ENCODE results near the gene PTCRA. TPM values are rescaled to one million over a fixed set of nuclear protein-coding genes. Genes with fewer than 3 reads are reported as not detected.

Gene PTCRA
- total and polyA plus RNA-seq, 2 donors: 13.4 to 145 TPM

DNA sequence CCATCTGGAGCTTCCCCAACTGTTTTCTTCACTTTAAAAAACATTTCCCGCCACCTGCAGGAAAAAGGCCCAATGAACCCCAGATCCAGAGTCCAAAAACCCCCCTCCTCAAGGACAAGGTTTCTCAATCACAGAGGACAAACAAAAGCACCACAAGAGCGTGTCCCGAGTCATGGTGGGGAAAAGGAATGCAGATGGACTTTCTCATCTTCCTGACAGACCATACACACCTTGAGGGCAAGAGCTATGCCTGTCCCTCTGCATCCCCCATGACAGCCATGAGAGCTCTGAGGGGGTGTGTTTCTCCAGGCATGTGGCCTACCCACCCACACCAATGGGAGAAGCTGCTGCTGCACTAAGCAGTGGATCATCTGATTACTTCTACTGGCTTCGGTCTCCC, 54.1 kb downstream of the PTCRA start:
- H3K4me1 ChIP-seq (ENCODE audit: control insufficient read depth in 2 of 2, insufficient read depth in 2 of 2, low read length in 2 of 2): peaks cover 0 to 3% of the 10 kb centered on the region in 2 donors
- DNase-seq (ENCODE audit: low read depth in 6 of 9, low spot score in 9 of 9): no peak
- 96% methylated on average over 4 of the region's 4 CpGs for WGBS
- H3K27me3 ChIP-seq (ENCODE audit: control insufficient read depth in 2 of 2, insufficient read depth in 1 of 2, low read length in 1 of 2): no peaks in the 10 kb centered on the region
- peaks cover 0 to 2% of the 10 kb centered on the region in 2 donors for H3K9me3 ChIP-seq (ENCODE audit: control insufficient read depth in 2 of 2, insufficient read depth in 1 of 2, low read length in 1 of 2)
- H3K27ac ChIP-seq (ENCODE audit: low read depth in 1 of 2, low read length in 1 of 2): no peak overlapping the region
- H3K36me3 ChIP-seq (ENCODE audit: control insufficient read depth in 2 of 2, insufficient read depth in 2 of 2, low read length in 1 of 2): peaks cover 46 to 84% of the 10 kb centered on the region in 2 donors
- no peak overlapping the region for H3K4me3 ChIP-seq (ENCODE audit: low read length in 2 of 2)

DNA sequence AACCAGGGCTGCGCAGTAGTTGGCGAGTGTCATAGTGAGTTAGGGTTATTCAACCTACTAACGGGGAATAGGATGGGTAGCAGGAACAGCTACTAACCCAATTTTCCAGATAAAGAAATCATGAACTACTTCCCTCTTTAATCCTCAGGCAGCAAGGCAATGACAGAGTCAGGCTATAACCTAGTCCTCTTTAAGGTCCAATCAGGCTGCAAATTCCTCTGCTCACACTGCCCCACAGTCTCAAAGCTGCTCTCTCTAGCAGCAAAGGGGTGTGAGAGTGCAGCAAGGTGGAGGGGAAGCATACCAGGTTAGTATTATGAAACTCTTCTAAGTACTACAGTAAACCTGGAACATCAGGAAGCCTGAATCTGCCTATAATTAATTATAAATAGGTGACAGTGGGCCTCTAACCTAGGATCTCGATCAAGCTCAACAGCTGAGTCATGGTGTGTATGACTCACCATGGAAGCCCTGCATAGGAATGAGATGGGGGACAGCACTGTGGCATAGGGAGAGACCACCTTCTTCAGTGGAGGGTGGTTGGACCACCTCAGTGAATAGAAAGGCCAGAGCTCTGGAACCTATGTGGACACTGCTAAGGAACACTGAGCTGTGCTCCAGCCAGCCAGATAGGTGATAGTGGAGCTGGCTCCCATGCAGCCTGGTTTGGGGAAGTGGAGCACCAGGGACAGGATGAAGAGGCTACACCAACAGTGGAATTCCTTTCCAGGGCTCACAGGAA, 55.2 kb downstream of the PTCRA start:
- Histone ChIP-seq H3K4me3 (ENCODE audit: low read length in 2 of 2) (no peak overlapping the region), H3K4me1 (ENCODE audit: control insufficient read depth in 2 of 2, insufficient read depth in 2 of 2, low read length in 2 of 2) (peaks cover 0 to 5% of the 10 kb centered on the region in 2 donors), H3K9me3 (ENCODE audit: control insufficient read depth in 2 of 2, insufficient read depth in 1 of 2, low read length in 1 of 2) (peaks cover 0 to 2% of the 10 kb centered on the region in 2 donors), H3K27ac (ENCODE audit: low read depth in 1 of 2, low read length in 1 of 2) (no peak overlapping the region), H3K27me3 (ENCODE audit: control insufficient read depth in 2 of 2, insufficient read depth in 1 of 2, low read length in 1 of 2) (no peaks in the 10 kb centered on the region), H3K36me3 (ENCODE audit: control insufficient read depth in 2 of 2, insufficient read depth in 2 of 2, low read length in 1 of 2) (peaks cover 35 to 77% of the 10 kb centered on the region in 2 donors)
- DNase-seq (ENCODE audit: low read depth in 6 of 9, low spot score in 9 of 9): no peak
- WGBS: 87% methylated on average over 4 of the region's 4 CpGs

DNA sequence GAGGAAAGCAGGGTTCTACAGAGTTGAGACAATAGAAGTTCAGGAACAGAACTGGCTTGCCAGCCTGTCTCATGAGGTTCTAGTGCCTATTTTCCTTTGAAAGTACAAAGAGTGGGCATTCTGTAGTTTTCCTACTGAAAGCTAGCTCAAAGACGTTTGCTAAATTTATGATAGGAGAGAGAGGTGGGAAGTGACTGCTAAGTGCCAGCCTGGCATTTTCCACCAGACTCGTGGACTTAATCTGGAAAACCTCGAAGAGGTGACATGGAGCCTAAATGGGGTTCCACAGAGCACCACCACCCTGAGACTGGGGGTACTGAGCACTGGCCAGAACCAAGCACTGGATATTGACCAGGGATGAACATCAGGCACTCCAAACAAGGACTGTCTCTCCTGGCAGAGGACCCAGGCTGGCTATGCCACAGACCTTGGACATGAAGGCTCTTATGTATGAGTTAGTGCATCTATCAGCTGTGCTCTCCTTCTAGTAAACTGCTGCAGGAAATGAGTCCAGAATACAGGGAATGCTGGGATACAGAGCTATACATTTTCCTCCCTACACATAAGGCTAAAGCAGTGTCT, 56.0 kb downstream of the PTCRA start:
- no peak overlapping the region for H3K27ac ChIP-seq (ENCODE audit: low read depth in 1 of 2, low read length in 1 of 2)
- H3K9me3 ChIP-seq (ENCODE audit: control insufficient read depth in 2 of 2, insufficient read depth in 1 of 2, low read length in 1 of 2): peaks cover 0 to 2% of the 10 kb centered on the region in 2 donors
- peaks cover 27 to 70% of the 10 kb centered on the region in 2 donors for H3K36me3 ChIP-seq (ENCODE audit: control insufficient read depth in 2 of 2, insufficient read depth in 2 of 2, low read length in 1 of 2)
- WGBS: 93% methylated on average over 3 of the region's 3 CpGs
- H3K4me3 ChIP-seq (ENCODE audit: low read length in 2 of 2): no peak overlapping the region
- peaks cover 0 to 5% of the 10 kb centered on the region in 2 donors for H3K4me1 ChIP-seq (ENCODE audit: control insufficient read depth in 2 of 2, insufficient read depth in 2 of 2, low read length in 2 of 2)
- no peaks in the 10 kb centered on the region for H3K27me3 ChIP-seq (ENCODE audit: control insufficient read depth in 2 of 2, insufficient read depth in 1 of 2, low read length in 1 of 2)
- no peak for DNase-seq (ENCODE audit: low read depth in 6 of 9, low spot score in 9 of 9)

DNA sequence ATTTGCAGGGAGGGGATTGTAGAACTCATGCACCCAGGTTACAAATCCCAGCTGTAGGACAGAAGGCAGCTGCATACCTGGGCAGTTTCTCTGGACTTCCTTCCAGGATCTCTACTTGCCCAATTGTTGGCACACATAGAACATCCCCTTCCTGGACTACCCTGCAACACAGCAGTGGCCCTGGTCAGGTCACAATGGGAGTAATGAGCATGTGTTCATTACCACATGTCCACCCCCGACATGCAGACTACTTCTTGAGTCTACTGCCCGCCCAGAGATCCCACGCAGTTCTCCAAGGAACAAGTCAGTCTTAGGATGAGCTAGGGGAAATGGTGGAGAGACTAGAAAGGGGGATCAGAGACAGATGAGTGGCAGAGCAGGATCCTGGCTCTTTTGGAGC, 58.1 kb downstream of the PTCRA start:
- no peak overlapping the region for H3K27ac ChIP-seq (ENCODE audit: low read depth in 1 of 2, low read length in 1 of 2)
- H3K36me3 ChIP-seq (ENCODE audit: control insufficient read depth in 2 of 2, insufficient read depth in 2 of 2, low read length in 1 of 2): peaks cover 12 to 53% of the 10 kb centered on the region in 2 donors
- H3K27me3 ChIP-seq (ENCODE audit: control insufficient read depth in 2 of 2, insufficient read depth in 1 of 2, low read length in 1 of 2): no peaks in the 10 kb centered on the region
- peaks cover 3 to 20% of the 10 kb centered on the region in 2 donors for H3K4me1 ChIP-seq (ENCODE audit: control insufficient read depth in 2 of 2, insufficient read depth in 2 of 2, low read length in 2 of 2)
- DNase-seq (ENCODE audit: low read depth in 6 of 9, low spot score in 9 of 9): no peak
- WGBS: 99% methylated on average over 3 of the region's 3 CpGs
- no peak overlapping the region for H3K4me3 ChIP-seq (ENCODE audit: low read length in 2 of 2)
- H3K9me3 ChIP-seq (ENCODE audit: control insufficient read depth in 2 of 2, insufficient read depth in 1 of 2, low read length in 1 of 2): peaks cover 0 to 2% of the 10 kb centered on the region in 2 donors

DNA sequence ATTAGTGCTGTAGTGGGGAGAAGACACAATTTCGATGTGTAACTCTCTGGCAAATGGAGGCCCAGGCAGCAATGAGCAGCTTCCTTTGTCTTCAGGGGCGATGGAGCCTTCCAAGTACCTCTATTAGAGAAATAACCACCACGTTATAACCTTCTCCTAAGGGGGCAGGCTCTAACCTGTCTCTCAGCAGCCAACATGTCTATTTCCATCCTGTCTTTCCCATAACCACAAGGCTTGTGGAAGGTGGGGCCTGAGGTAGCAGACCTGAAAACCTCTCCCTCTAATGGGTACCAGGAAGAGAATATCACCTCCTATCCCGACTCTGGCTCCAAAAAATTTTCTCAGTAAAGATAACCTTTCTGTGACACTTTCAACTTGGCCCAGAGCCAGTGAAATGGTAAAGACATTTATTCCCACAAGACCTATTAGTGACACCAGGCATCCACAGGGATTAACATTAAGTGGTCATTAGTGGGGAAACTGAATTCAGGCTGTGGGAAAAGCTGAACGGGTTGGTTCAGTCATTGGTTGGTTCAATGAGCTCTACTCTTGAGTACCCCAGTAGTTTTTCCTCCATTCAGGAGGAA, 59.2 kb downstream of the PTCRA start:
- no peak for DNase-seq (ENCODE audit: low read depth in 6 of 9, low spot score in 9 of 9)
- Histone ChIP-seq H3K27ac (ENCODE audit: low read depth in 1 of 2, low read length in 1 of 2) (no peak overlapping the region), H3K4me1 (ENCODE audit: control insufficient read depth in 2 of 2, insufficient read depth in 2 of 2, low read length in 2 of 2) (peaks cover 8 to 28% of the 10 kb centered on the region in 2 donors), H3K9me3 (ENCODE audit: control insufficient read depth in 2 of 2, insufficient read depth in 1 of 2, low read length in 1 of 2) (no peaks in the 10 kb centered on the region), H3K27me3 (ENCODE audit: control insufficient read depth in 2 of 2, insufficient read depth in 1 of 2, low read length in 1 of 2) (no peaks in the 10 kb centered on the region), H3K36me3 (ENCODE audit: control insufficient read depth in 2 of 2, insufficient read depth in 2 of 2, low read length in 1 of 2) (peaks cover 5 to 42% of the 10 kb centered on the region in 2 donors), H3K4me3 (ENCODE audit: low read length in 2 of 2) (no peak overlapping the region)
- WGBS: 95% methylated on average over 5 of the region's 5 CpGs

Other genes starting within 250 kb of the PTCRA start
- gene PRPH2, start 193.5 kb upstream of the PTCRA start, total RNA-seq: 0.57 TPM
- gene PRPH2, start 193.5 kb upstream of the PTCRA start, polyA plus RNA-seq: 0.39 TPM
- 31.2 TPM for gene TBCC, start 169.9 kb upstream of the PTCRA start, total RNA-seq
- gene TBCC, start 169.9 kb upstream of the PTCRA start, polyA plus RNA-seq: 64.5 TPM
- gene BICRAL, start 134.0 kb upstream of the PTCRA start, total RNA-seq: 6.4 TPM
- 6.7 TPM for gene BICRAL, start 134.0 kb upstream of the PTCRA start, polyA plus RNA-seq
- 77.1 TPM for gene RPL7L1, start 36.4 kb upstream of the PTCRA start, total RNA-seq
- gene RPL7L1, start 36.4 kb upstream of the PTCRA start, polyA plus RNA-seq: 59.5 TPM
- 62.6 TPM for gene CNPY3, start 13.4 kb downstream of the PTCRA start, total RNA-seq
- gene CNPY3, start 13.4 kb downstream of the PTCRA start, polyA plus RNA-seq: 59.3 TPM
- gene GNMT, start 44.7 kb downstream of the PTCRA start, total RNA-seq: 3.0 TPM
- gene GNMT, start 44.7 kb downstream of the PTCRA start, polyA plus RNA-seq: 2.6 TPM
- 14.6 TPM for gene PEX6, start 63.1 kb downstream of the PTCRA start, total RNA-seq
- 16.6 TPM for gene PEX6, start 63.1 kb downstream of the PTCRA start, polyA plus RNA-seq
- 45.8 TPM for gene PPP2R5D, start 68.5 kb downstream of the PTCRA start, total RNA-seq
- 25.0 TPM for gene PPP2R5D, start 68.5 kb downstream of the PTCRA start, polyA plus RNA-seq
- gene MEA1, start 97.9 kb downstream of the PTCRA start, total RNA-seq: 101 TPM
- 72.3 TPM for gene MEA1, start 97.9 kb downstream of the PTCRA start, polyA plus RNA-seq
- 73.8 TPM for gene KLHDC3, start 98.2 kb downstream of the PTCRA start, total RNA-seq
- gene KLHDC3, start 98.2 kb downstream of the PTCRA start, polyA plus RNA-seq: 87.0 TPM
- 64.6 TPM for gene RRP36, start 105.6 kb downstream of the PTCRA start, total RNA-seq
- 50.1 TPM for gene RRP36, start 105.6 kb downstream of the PTCRA start, polyA plus RNA-seq
- 9.4 TPM for gene CUL7, start 137.8 kb downstream of the PTCRA start, total RNA-seq
- 5.5 TPM for gene CUL7, start 137.8 kb downstream of the PTCRA start, polyA plus RNA-seq
- gene MRPL2, start 143.4 kb downstream of the PTCRA start, total RNA-seq: 28.0 TPM
- gene MRPL2, start 143.4 kb downstream of the PTCRA start, polyA plus RNA-seq: 49.9 TPM
- gene KLC4, start 143.6 kb downstream of the PTCRA start, total RNA-seq: 20.3 TPM
- 27.1 TPM for gene KLC4, start 143.6 kb downstream of the PTCRA start, polyA plus RNA-seq
- gene PTK7, start 160.3 kb downstream of the PTCRA start, total RNA-seq: 48.1 TPM
- 101 TPM for gene PTK7, start 160.3 kb downstream of the PTCRA start, polyA plus RNA-seq

All from thymus (tissue), 11 donors.